ENCODE data around the gene CNGB1.

CNGB1 gene

GRCh38 chr16:57970319-57970718 is 609 bp downstream of the CNGB1 start:
- DNase-seq: no peak

GRCh38 chr16:57969451-57970123 is 1.3 kb downstream of the CNGB1 start:
- DNase-seq: no peak

GRCh38 chr16:57967916-57968315 is 3.0 kb downstream of the CNGB1 start:
- no peak for DNase-seq

GRCh38 chr16:57966986-57967385 is 3.9 kb downstream of the CNGB1 start:
- no peak for DNase-seq

DNA sequence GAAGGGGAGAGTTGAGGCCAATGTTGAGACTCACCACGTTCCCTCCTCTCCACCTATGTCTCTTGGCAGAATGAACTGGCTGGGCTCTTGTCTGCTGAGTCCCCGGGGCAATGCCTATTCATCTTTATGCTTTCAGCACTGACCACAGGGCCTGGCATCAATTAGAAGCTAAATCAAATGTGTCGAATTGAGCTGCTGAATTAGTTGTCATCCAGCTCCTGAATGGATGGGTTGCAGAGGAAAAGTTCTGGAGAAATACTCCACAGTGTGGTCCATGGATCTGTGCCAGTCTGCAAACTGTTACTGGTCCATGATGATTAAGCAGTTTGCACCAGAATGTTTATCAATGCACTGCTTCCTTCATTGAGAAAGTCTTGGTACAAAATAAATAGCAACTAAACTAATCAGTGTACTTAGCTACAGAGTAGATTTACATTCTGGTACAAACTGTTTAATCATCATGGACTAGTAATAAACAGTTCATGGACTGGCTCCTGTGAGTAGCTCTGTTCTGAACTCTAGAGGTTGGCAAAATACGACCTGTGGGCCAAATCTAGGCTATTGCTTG is 4.6 kb downstream of the CNGB1 start:
- DNase-seq: no peak

DNA sequence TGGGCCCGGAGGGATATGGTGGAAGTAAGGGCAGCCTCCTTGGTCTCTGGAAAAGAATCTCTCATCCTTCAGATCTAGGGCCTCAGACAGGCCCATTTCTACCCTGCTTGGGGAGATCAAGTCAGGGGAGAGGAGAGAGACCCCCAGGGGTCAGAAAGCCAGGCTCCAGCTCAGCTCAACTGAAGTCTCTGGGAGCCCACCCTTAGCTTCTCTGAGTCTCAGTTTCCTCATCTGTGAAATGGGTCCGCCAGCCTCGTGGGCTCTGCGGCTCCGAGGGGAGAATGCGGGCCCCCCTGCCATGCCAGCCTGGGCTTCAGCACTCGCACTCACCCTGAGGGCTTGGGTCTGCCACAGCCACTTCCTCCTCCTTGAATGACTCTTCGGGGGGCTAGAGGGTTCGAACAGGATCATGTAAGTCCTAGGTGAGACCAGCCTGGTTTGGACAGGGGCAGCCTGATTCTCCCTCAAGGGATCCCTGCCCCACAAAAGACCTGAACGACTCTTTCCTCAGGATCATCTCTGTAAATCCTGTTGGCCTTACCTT is 6.7 kb downstream of the CNGB1 start:
- DNase-seq: no peak

GRCh38 chr16:57962756-57963155 is 8.2 kb downstream of the CNGB1 start:
- no peak for DNase-seq

DNA sequence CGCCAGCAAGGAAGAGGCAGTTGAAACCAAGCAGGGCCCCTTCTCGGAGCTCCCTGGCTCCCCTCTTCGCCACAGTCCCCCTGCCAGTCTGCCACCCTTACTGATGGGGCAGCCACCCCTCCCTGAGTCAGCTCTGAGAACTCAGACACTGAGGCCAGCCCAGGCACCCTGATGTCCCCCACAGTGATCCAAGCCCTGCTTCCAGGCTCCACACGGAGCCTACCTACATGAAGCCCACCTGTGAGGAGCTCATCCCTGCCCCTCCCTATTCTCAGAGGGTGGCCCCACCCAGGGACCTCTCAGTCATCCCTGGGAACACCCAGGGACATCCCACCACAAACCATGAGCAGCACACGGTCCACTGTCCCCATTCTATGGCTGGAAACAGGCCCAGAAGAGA is 8.9 kb downstream of the CNGB1 start:
- no peak for DNase-seq

GRCh38 chr16:57961538-57961937 is 9.4 kb downstream of the CNGB1 start:
- no peak for DNase-seq

- no peak for DNase-seq
These were observed 10.0 kb downstream of the CNGB1 start for GRCh38 chr16:57960826-57961472.

- DNase-seq: no peak
These were observed 10.6 kb downstream of the CNGB1 start for GRCh38 chr16:57960310-57960709.

GRCh38 chr16:57959804-57960203 is 11.1 kb downstream of the CNGB1 start:
- no peak for DNase-seq

GRCh38 chr16:57959121-57959520 is 11.8 kb downstream of the CNGB1 start:
- DNase-seq: no peak

DNA sequence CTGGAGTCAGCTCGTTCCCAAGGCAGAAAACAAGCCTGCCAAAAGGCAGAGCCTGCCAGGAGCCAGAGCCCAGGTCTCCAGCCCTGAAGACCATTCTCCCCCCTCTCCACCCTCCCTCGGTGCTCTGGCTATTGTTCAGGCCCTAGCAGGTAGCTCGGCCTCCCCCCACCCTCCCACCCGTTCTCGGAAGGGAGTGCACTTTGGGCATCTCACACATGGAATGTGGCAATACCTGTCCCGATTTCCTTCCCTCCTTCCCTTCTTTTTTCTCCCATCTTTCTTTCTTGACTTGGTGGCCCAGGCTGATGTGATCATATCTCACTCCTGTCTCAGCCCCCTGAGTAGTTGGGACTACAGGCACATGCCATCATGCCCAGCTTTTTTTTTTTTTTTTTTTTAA is 12.4 kb downstream of the CNGB1 start:
- no peak for DNase-seq

DNA sequence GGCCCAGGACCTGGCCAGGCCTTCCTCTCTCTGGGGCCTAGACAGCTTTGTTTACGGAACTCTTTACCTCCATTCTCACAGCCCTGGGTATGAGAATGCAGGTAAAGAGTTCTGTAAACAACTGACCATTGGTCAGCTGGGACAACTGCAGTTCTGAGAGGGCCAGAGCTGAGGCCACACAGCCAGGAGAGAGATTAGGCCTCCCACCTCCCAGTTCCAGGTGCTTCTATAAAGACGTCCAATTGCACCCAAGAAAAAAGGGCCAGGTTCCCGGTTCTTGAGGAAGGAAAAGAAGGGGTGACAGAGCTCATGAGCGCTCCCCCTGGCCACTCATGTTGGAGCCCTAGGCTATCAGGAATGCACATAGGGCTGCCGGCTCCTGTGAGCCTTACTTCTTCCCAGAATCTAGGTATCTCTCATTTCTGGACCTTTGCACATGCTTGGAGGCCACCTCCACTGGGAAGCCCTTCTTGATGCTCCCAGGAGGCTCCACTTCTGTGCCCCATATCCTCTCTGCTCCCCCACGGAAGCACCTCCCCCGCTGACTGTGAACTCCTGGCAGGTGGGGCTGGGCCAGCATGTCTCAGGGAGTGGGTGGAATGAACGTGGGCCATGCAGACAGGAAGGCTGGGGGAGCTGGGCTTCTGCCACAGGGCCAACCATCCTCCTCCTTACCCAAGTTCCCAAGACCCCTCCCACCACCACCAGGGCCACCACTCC is 13.1 kb downstream of the CNGB1 start:
- DNase-seq: no peak

- no peak for DNase-seq
These were observed 13.8 kb downstream of the CNGB1 start for GRCh38 chr16:57956924-57957672.

DNA sequence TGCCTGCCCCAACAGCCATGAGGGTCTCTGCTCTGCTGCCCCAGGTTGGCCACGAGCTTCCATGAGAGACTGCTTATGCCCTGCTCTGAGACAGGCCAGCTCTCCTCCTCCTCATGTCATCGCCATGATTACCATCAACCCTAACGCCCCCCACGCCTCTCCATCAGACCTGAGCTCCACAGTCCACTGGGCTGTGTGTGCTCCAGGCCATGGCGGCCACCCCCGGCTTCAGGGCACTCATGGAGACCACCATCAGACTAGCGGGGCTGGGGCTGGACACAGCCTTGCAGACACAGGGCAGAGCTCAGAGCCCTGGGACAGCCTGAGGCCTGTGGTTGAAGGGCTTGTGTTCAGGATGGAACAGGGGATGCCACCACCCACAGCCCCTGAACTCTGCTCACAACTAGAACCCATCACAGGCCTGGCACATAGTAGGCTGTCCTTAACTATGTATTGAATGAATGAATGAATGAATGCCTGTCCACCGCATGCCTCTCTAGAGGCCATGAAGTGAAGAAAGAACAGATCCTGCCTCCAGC is 14.6 kb downstream of the CNGB1 start:
- DNase-seq: no peak

DNA sequence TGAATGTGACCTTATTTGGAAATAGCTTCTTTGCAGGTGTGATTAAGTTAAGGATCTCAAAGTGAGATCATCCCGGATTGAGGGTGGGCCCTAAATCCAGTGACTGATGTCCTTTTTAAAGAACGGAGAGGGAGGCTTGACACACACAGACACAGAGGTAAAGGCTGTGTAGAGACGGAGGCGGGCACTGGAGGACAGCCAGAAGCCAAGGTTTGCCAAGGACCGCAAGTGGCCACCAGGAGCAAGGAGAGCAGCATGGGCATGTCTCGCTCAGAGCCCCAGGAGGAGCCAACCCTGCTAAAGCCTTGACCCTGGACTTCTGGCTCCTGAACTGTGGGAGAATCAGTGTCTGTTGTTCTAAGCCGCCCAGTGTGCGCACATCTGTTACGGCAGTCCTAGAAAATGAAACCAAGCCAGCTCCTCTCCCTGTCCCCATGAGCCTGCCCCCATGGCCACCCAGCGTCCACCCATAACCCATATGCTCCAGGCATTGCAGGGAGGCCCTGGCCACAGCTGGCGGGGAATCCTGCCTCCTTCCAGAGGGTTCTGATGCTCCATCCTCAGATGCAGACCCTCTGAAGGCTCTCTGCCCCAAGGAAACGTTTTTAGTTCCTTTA is 15.2 kb downstream of the CNGB1 start:
- no peak for DNase-seq

DNA sequence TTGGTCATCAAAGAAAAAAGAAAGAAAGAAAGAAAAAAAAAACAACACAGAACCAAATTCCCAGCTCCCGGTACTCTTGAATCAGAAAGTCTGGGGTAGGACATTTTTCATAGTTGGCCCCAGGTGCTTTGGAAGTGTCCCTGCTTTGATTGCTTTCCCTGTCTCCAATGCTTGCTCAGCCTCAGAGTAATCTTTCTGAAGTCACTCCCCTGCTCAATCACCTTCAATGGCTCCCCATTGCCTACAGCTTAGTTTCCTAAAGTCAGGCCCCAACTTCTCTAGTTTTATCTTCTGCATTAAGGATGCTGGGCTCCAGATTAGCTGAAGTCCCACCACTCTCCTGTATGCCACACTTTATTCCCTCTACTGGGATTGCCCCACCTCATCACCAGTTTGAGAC is 17.1 kb downstream of the CNGB1 start:
- DNase-seq: no peak

- DNase-seq: no peak
These were observed 18.0 kb downstream of the CNGB1 start for GRCh38 chr16:57952909-57953308.

- no peak for DNase-seq
These were observed 19.5 kb downstream of the CNGB1 start for GRCh38 chr16:57951204-57951960.
